Esophagus (tissue), 2 donors: Measurements from ENCODE around the gene FFAR4. TPM values are rescaled to one million over a fixed set of nuclear protein-coding genes. Genes with fewer than 3 reads are reported as not detected.

Experiments used
- H3K27ac ChIP-seq, 2 donors: one replicate each; pipeline ENCODE4 v1.5.1; 2013; ENCODE audit warnings: low read depth in 2 of 2, mild to moderate bottlenecking in 2 of 2, inconsistent platforms in 1 of 2, low read length in 1 of 2, moderate library complexity in 1 of 2
- H3K27me3 ChIP-seq, 2 donors: one replicate each; pipeline ENCODE4 v1.6.1; 2013; ENCODE audit warnings: low read length in 2 of 2, control low read depth in 1 of 2, mild to moderate bottlenecking in 1 of 2; ENCODE audit not compliant: insufficient read depth in 2 of 2, control insufficient read depth in 1 of 2
- H3K36me3 ChIP-seq, 2 donors: one replicate each; pipeline ENCODE4 v1.6.1; 2013; ENCODE audit warnings: low read length in 1 of 2; ENCODE audit not compliant: control insufficient read depth in 2 of 2, insufficient read depth in 2 of 2
- H3K4me1 ChIP-seq, 2 donors: one replicate each; pipeline ENCODE4 v1.6.1; 2013; ENCODE audit warnings: low read length in 1 of 2; ENCODE audit not compliant: control insufficient read depth in 2 of 2, insufficient read depth in 2 of 2
- H3K4me3 ChIP-seq, 2 donors: one replicate each; pipeline ENCODE4 v1.5.1; 2013; ENCODE audit warnings: low read length in 2 of 2, mild to moderate bottlenecking in 2 of 2, low read depth in 1 of 2, moderate library complexity in 1 of 2
- H3K9me3 ChIP-seq, 2 donors: one replicate each; pipeline ENCODE4 v1.6.1; 2013; ENCODE audit warnings: mild to moderate bottlenecking in 2 of 2, low read depth in 1 of 2, low read length in 1 of 2, moderate library complexity in 1 of 2; ENCODE audit not compliant: control insufficient read depth in 2 of 2, insufficient read depth in 1 of 2
- WGBS, 2 donors: extraction: QIAGEN DNeasy Blood & Tissue Kit; methylation state at CpG; one replicate each; pipeline ENCODE4 v1.1.7; 2013; 5-methylcytosine and 5-hydroxymethylcytosine counted together
- polyA plus RNA-seq, 2 donors: library from polyadenylated mRNA; stranded (reverse); fragments of 200-250 nt; gene quantifications; one replicate each; pipeline ENCODE4 v1.2.3, GENCODE V29; 2013
- donor health status: healthy with polysubstance abuse.
- donor health status: Bipolar disorder and iron deficiency.

Gene FFAR4
- polyA plus RNA-seq, 2 donors = 0.08 to 0.15 TPM

- Histone ChIP-seq H3K4me1 (no peaks in the 10 kb centered on the region), H3K9me3 (peaks cover 0 to 1% of the 10 kb centered on the region in 2 donors), H3K27ac (no peak overlapping the region), H3K27me3 (peaks cover 0 to 3% of the 10 kb centered on the region in 2 donors), H3K4me3 (no peak overlapping the region), H3K36me3 (no peaks in the 10 kb centered on the region)
- WGBS, 2 donors = 43 to 47% methylated on average over 6 of the region's 6 CpGs
Measured at GRCh38 chr10:93580828-93581227, 14.4 kb downstream of the FFAR4 start.

- Histone ChIP-seq H3K4me1 (no peaks in the 10 kb centered on the region), H3K9me3 (peaks cover 0 to 1% of the 10 kb centered on the region in 2 donors), H3K36me3 (no peaks in the 10 kb centered on the region), H3K27me3 (peaks cover 0 to 3% of the 10 kb centered on the region in 2 donors), H3K4me3 (no peak overlapping the region), H3K27ac (no peak overlapping the region)
- 91 to 94% methylated on average over 7 of the region's 7 CpGs for WGBS, 2 donors
Measured at GRCh38 chr10:93584445-93584844, 18.0 kb downstream of the FFAR4 start.

GRCh38 chr10:93589648-93590562 is 23.4 kb downstream of the FFAR4 start:
- no peaks in the 10 kb centered on the region for H3K36me3 ChIP-seq
- no peaks in the 10 kb centered on the region for H3K4me1 ChIP-seq
- WGBS, 2 donors = 86 to 88% methylated on average over 15 of the region's 15 CpGs
- no peak overlapping the region for H3K27ac ChIP-seq
- peaks cover 0 to 3% of the 10 kb centered on the region in 2 donors for H3K27me3 ChIP-seq
- no peak overlapping the region for H3K4me3 ChIP-seq
- H3K9me3 ChIP-seq = no peaks in the 10 kb centered on the region

GRCh38 chr10:93590638-93591037 is 24.2 kb downstream of the FFAR4 start:
- WGBS, 2 donors = 90 to 94% methylated on average over 7 of the region's 7 CpGs
- Histone ChIP-seq H3K27me3 (peaks cover 0 to under 1% of the 10 kb centered on the region in 2 donors), H3K4me1 (no peaks in the 10 kb centered on the region), H3K4me3 (no peak overlapping the region), H3K36me3 (no peaks in the 10 kb centered on the region), H3K9me3 (peaks cover 0 to 3% of the 10 kb centered on the region in 2 donors), H3K27ac (no peak overlapping the region)

GRCh38 chr10:93591065-93591808 is 24.8 kb downstream of the FFAR4 start:
- Histone ChIP-seq H3K27me3 (no peaks in the 10 kb centered on the region), H3K36me3 (no peaks in the 10 kb centered on the region), H3K4me1 (no peaks in the 10 kb centered on the region), H3K27ac (no peak overlapping the region), H3K4me3 (no peak overlapping the region), H3K9me3 (peaks cover 0 to 3% of the 10 kb centered on the region in 2 donors)
- WGBS, 2 donors = 62 to 71% methylated on average over 8 of the region's 8 CpGs

GRCh38 chr10:93593254-93593653 is 26.8 kb downstream of the FFAR4 start:
- H3K4me1 ChIP-seq = no peaks in the 10 kb centered on the region
- H3K9me3 ChIP-seq = peaks cover 0 to 3% of the 10 kb centered on the region in 2 donors
- no peak overlapping the region for H3K4me3 ChIP-seq
- 90 to 91% methylated on average over 4 of the region's 4 CpGs for WGBS, 2 donors
- no peaks in the 10 kb centered on the region for H3K36me3 ChIP-seq
- no peaks in the 10 kb centered on the region for H3K27me3 ChIP-seq
- no peak overlapping the region for H3K27ac ChIP-seq

GRCh38 chr10:93593749-93594148 is 27.3 kb downstream of the FFAR4 start:
- Histone ChIP-seq H3K4me1 (no peaks in the 10 kb centered on the region), H3K27me3 (no peaks in the 10 kb centered on the region), H3K4me3 (no peak overlapping the region), H3K27ac (no peak overlapping the region), H3K9me3 (peaks cover 0 to 3% of the 10 kb centered on the region in 2 donors), H3K36me3 (no peaks in the 10 kb centered on the region)
- 90% methylated on average over 18 of the region's 18 CpGs for WGBS, 2 donors

- Histone ChIP-seq H3K4me3 (no peak overlapping the region), H3K36me3 (no peaks in the 10 kb centered on the region), H3K27ac (no peak overlapping the region), H3K27me3 (no peaks in the 10 kb centered on the region), H3K9me3 (peaks cover 0 to 3% of the 10 kb centered on the region in 2 donors), H3K4me1 (no peaks in the 10 kb centered on the region)
- WGBS, 2 donors = 77 to 83% methylated on average over 7 of the region's 7 CpGs
Measured at GRCh38 chr10:93594518-93594917, 28.1 kb downstream of the FFAR4 start.

- peaks cover 0 to 3% of the 10 kb centered on the region in 2 donors for H3K4me1 ChIP-seq
- no peak overlapping the region for H3K4me3 ChIP-seq
- no peaks in the 10 kb centered on the region for H3K36me3 ChIP-seq
- peaks cover 0 to 3% of the 10 kb centered on the region in 2 donors for H3K9me3 ChIP-seq
- 74 to 83% methylated on average over 5 of the region's 5 CpGs for WGBS, 2 donors
- no peak overlapping the region for H3K27ac ChIP-seq
- H3K27me3 ChIP-seq = peaks cover under 1 to 8% of the 10 kb centered on the region in 2 donors
Measured at GRCh38 chr10:93595378-93596161, 29.1 kb downstream of the FFAR4 start.
